ENCODE results near the gene TMEM184A. TPM values are rescaled to one million over a fixed set of nuclear protein-coding genes. Genes with fewer than 3 reads are reported as not detected.

TMEM184A gene
- polyA plus RNA-seq, 1 donor from 2014 or later = 0.08 TPM

DNA sequence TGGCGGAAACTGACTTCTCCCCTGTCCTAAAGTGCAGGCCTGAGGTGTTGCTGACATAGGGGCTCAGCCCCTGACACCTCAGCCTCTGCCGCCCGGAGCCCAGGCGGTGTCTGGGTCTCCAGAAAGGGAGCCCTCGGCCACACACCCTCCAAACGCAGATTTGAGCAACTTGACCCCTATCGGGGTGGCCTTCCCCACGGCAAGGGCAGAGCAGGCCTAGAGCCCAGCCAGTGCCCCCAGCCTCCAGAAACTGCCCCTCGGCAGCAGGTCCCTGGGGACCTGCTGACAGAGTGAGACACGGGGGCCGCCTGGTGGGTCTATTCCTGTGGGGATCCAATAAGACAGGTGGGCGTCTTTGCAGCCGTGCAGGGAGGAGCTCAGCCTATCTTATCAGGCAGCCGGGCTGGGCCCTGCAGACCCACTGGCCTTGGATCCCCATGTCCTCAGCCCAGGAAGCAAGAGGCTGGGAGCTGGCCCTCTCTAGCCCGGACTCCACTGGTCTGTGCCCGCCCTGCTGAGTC lies 11.0 kb downstream of the TMEM184A start:
- Mint-ChIP-seq H3K9me3 (no peaks in the 10 kb centered on the region), H3K36me3 (no peaks in the 10 kb centered on the region), H3K4me1 (peaks cover 0 to 5% (median 0%) of the 10 kb centered on the region in 3 donors), H3K27ac (no peak overlapping the region), H3K27me3 (no peaks in the 10 kb centered on the region), H3K4me3 (no peak overlapping the region)

DNA sequence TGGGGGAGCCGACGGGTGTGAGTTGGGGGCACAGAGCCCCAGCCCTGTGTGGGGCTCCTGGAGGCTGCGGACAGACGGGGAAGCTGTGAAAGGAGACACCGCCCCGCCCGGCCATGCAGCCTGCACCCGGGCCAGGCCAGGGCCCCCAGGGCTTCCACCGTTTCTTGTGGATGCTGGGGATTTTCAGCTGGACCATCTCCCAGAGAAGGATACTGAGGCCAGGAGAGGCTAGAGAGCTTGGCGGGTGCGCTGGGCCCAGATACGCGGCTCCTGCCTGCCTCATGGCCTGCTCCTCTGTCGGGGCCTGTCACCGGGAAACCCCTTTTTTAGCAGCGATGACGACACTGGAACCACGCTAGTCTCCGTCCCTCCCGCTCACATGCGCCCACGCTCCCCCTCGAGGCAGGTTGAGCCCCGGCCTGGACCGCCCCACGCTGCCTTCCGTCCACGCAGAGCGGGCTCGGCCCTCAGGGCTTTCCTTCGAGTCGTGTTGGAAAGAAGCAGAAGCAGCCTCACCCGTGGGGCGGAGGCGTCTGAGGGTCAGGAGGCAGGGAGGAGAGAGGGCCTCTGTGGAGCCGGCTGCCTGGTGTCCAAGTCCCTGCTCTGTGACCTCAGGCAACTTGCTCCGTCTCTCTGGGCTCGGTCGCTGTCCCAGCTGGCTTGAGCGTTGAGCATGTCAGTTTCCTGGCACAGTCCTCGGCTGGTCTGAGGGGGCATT lies 11.7 kb downstream of the TMEM184A start:
- Mint-ChIP-seq H3K4me3 (no peak overlapping the region), H3K27ac (no peak overlapping the region), H3K36me3 (no peaks in the 10 kb centered on the region), H3K27me3 (no peaks in the 10 kb centered on the region), H3K9me3 (no peaks in the 10 kb centered on the region), H3K4me1 (peaks cover 0 to 5% (median 0%) of the 10 kb centered on the region in 3 donors)

DNA sequence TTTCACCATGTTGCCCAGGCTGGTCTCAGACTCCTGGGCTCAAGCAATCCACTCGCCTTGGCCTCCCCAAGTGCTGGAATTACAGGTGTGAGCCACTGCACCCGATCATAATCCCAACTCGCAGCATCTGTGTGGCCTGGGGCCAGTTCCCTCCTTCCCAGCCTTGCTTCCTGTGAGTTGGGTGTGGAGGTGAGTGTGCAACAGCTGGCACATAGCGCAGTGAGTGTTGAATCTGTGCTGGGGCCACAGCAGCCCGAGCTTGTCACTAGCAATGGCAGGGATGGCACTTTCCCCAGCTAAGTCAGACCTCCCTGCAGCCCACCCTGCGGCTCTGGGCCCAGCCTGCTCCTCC lies 12.2 kb downstream of the TMEM184A start:
- Mint-ChIP-seq H3K9me3 (no peaks in the 10 kb centered on the region), H3K27ac (no peak overlapping the region), H3K36me3 (no peaks in the 10 kb centered on the region), H3K27me3 (no peaks in the 10 kb centered on the region), H3K4me1 (peaks cover 0 to 3% (median 0%) of the 10 kb centered on the region in 3 donors), H3K4me3 (no peak overlapping the region)

DNA sequence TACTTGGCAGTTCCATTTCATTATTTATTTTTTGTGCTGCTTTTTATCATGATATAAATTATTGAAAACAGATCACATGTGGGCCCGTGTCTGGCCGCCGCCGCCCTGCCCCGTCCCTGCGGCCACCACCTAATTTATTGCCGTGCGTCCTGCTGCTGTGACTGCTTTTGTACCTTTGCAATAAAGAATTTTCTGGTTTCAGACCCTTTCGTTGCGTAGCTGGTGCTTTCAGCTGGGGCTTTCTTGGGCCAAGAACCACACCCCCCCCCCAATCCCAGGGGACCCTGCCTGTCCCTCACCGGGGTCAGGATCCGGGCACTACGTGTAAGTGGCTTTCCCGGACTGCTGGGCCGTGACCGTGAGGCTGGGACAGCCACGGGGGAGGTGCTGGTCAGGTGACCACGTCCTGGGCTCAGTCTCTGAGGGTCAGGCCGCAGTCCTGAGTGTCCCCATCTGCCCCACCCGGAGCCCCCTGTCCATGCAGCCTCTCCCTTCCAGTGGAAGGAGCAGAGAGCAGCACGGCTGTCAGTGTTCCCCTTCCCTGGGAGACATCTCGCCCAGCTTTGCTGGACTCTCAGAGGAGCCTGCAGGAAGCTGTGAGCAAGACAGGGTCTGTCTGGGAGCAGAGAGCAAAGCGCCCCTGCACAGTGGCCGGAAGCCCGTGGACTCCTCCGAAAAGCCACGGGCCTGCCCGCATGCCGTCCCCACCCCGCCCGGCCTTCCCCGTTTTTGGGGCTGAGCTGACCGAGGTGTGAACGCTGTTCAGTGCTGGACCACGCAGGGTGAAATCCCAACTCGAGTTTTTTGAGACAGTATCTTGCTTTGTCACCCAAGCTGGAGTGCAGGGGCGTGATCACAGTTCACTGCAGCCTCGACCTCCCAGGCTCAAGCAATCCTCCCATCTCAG lies 12.9 kb downstream of the TMEM184A start:
- peak overlapping the region in 1 of 4 donors; percentile 27 for H3K4me3 Mint-ChIP-seq
- H3K27ac Mint-ChIP-seq = peak overlapping the region in 1 of 3 donors; percentile 59
- H3K36me3 Mint-ChIP-seq = no peaks in the 10 kb centered on the region
- no peaks in the 10 kb centered on the region for H3K4me1 Mint-ChIP-seq
- H3K9me3 Mint-ChIP-seq = no peaks in the 10 kb centered on the region
- no peaks in the 10 kb centered on the region for H3K27me3 Mint-ChIP-seq

DNA sequence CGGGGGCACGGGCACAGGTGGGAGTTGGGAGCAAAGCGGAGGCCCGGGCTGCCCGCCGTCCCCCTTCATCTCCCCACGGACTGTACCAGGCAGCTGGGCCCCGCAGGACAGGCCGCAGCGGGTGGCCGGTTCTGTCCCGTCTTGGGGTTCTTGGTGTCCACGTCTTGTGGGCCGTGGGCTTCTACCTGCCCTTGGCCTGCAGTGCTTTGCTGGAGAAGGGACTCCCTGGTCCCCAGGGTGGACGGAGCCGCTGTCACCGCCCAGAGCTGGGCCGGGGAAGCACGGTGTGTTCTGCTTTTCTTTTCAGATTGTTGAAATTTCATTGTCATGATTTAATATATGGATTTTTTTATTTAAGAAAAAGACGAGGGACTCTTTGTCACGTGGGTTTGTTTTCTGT lies 13.7 kb downstream of the TMEM184A start:
- Mint-ChIP-seq H3K27me3 (no peaks in the 10 kb centered on the region), H3K9me3 (no peaks in the 10 kb centered on the region), H3K27ac (peak overlapping the region in 2 of 3 donors; percentile 59 to 73), H3K4me1 (no peaks in the 10 kb centered on the region), H3K36me3 (no peaks in the 10 kb centered on the region), H3K4me3 (no peak overlapping the region)

DNA sequence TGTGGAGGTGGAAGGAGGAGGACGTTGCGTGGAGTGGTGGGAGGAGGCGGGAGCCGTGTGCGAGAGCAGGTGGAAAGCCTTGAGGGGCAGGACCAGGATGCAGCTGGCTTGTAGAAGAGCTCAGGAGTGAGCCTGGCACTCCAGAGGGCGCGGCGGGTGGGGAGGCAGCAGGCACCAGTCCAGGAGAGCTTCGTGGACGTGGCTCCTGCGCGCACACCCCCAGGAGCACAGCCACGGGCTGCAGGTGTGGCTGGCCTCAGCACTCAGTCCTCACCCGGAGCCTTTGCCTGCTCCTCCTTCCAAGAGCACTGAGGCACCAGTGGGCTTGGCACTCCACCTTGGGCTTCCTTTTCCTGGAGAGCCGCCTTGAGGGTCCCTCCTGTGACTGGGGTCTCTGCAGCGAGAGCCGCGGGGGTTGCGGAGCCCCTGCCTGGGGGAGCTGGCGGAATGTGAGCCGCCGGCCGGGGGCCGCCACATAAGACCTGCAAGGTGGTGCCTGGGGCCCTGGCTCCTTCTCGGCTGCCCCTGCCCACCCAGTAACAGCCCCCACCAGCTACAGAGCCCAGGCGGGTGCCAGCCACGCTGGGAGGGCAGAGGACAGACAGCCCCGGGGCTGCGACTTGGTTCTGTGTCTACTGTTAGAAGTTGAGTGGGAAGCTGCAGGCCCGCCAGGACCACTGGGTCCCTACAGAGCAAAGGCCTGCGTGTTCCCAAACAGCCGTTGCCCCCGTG lies 14.4 kb downstream of the TMEM184A start:
- Mint-ChIP-seq H3K27ac (peak overlapping the region in 1 of 3 donors; percentile 59), H3K9me3 (no peaks in the 10 kb centered on the region), H3K4me1 (no peaks in the 10 kb centered on the region), H3K4me3 (no peak overlapping the region), H3K36me3 (no peaks in the 10 kb centered on the region), H3K27me3 (no peaks in the 10 kb centered on the region)

DNA sequence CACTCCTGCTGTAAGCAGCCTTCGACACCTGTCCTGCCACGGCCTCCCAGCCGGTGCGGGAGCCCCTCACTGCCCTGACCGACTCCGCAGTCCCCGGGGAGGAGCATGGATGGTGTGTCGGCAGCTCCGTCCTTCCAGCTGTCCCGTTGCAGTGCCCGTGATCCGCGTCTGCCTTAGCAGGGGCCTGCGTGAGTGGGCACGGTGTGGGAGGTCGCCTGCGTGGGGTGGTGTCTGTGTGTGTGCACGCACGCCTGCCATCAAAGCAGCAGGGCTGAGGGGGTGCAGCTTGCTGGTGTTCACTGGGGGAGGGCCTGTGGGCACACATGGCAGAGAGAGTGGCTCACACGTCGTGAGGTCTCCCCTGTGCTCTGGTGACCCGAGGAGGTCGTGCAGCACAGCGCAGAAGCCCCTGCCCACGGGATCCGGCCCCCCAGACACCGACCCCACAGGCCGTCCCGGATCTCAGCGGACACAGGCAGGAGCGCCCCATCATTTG lies 15.2 kb downstream of the TMEM184A start:
- no peaks in the 10 kb centered on the region for H3K27me3 Mint-ChIP-seq
- H3K4me1 Mint-ChIP-seq = no peaks in the 10 kb centered on the region
- no peak overlapping the region for H3K4me3 Mint-ChIP-seq
- no peaks in the 10 kb centered on the region for H3K9me3 Mint-ChIP-seq
- peak overlapping the region in 2 of 3 donors; percentile 39 to 78 for H3K27ac Mint-ChIP-seq
- no peaks in the 10 kb centered on the region for H3K36me3 Mint-ChIP-seq

DNA sequence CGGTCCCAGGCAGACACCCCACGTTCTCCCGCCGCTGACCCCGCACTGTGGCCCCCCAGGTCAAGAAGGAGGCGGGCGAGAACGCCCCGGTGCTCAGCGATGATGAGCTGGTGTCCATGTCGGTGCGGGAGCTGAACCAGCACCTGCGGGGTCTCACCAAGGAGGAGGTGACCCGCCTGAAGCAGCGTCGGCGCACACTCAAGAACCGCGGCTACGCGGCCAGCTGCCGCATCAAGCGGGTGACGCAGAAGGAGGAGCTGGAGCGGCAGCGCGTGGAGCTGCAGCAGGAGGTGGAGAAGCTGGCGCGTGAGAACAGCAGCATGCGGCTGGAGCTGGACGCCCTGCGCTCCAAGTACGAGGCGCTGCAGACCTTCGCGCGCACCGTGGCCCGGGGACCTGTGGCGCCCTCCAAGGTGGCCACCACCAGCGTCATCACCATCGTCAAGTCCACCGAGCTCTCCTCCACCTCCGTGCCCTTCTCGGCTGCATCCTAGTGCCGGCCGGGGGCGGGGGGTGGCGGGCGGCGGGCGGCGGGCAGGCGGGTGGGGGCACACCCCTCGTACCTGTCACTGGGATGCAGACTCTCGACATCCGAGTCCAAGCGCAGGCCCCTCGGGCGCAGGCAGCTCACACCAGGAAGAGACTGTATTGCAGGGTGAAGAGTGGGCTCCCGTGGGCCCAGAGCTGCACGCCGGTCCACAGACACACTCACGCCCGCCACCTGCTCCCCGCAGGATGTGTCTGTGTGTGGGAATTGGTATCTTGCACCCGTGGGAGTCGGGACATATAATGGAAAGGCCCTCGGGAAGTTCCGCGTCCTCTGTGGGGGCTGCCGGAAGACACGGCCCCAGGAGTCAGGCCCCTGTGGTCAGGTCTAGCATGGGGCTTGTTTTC lies 15.9 kb downstream of the TMEM184A start:
- Mint-ChIP-seq H3K27me3 (no peaks in the 10 kb centered on the region), H3K27ac (peak overlapping the region in 2 of 3 donors; percentile 39 to 78), H3K36me3 (no peaks in the 10 kb centered on the region), H3K4me1 (no peaks in the 10 kb centered on the region), H3K4me3 (no peak overlapping the region), H3K9me3 (no peaks in the 10 kb centered on the region)

DNA sequence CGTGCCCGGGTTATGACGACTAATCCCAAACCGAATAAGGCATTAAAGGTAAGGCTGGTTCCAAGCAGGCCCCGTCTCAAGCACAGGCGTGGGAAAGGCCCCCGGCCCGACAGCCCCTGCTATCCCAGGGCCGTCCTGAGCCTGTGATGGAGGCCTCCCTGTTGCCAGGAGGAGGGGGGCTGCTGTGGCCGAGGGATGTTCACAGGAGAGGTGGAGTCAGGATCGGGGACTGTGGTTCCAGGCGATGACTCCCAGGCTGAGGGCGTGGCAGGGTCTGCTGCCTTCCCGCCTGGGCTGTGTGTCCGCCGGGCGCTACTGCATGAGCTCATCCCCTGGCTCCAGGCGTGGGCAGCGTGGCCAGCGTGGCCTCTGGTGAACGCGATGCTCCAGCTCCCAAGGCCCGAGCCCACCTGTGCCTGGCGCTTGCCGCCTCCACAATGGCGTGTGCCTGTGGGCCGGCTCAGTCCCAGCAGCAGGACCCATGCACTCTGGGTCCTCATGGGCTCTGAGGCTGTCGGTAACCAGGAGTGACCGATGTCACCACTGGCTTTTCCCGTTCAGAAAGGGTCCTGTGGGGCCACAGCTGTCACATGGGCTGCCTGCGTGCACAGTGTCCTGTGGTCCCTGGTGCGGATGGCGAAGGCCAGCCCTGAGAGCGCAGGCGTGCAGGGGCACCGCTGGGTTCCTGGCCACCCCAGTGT lies 16.7 kb downstream of the TMEM184A start:
- no peak overlapping the region for H3K4me3 Mint-ChIP-seq
- no peaks in the 10 kb centered on the region for H3K27me3 Mint-ChIP-seq
- peak overlapping the region in 2 of 3 donors; percentile 48 to 78 for H3K27ac Mint-ChIP-seq
- H3K4me1 Mint-ChIP-seq = no peaks in the 10 kb centered on the region
- H3K36me3 Mint-ChIP-seq = no peaks in the 10 kb centered on the region
- no peaks in the 10 kb centered on the region for H3K9me3 Mint-ChIP-seq

DNA sequence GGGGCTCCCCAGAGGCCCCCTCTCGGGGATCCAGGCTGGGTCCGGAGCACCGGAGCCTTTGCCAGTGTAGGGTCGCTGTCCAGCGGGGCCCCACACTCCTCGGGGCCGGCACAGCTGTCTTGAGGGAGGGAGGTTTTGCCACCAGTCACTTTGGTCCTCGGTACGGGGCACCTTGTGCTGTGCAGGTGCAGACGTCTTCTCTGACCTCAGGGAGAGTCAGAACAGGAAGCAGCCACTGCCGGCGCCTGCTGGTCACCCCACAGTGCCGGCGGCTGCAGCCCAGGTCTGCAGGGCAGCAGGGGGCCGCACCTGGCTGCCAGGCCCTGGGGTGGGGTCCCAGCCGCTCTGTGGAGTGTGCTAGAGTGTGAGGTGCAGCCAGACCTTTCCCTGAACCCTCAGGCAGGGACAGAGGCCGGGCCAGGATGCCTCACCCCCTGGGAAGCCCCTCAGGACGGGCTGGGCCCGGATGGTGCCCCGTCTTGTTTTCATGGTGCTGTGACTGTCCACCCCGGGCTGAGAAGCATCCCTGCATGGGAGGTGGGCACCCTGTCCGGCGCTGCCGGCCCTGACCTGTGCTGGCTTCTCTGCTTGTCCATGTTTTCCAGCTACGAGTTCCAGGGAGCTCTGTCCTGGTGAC lies 17.3 kb downstream of the TMEM184A start:
- no peak overlapping the region for H3K4me3 Mint-ChIP-seq
- H3K36me3 Mint-ChIP-seq = no peaks in the 10 kb centered on the region
- H3K27me3 Mint-ChIP-seq = no peaks in the 10 kb centered on the region
- peak overlapping the region in 1 of 3 donors; percentile 48 for H3K27ac Mint-ChIP-seq
- no peaks in the 10 kb centered on the region for H3K9me3 Mint-ChIP-seq
- H3K4me1 Mint-ChIP-seq = peaks cover 0 to 1% (median 1%) of the 10 kb centered on the region in 3 donors

DNA sequence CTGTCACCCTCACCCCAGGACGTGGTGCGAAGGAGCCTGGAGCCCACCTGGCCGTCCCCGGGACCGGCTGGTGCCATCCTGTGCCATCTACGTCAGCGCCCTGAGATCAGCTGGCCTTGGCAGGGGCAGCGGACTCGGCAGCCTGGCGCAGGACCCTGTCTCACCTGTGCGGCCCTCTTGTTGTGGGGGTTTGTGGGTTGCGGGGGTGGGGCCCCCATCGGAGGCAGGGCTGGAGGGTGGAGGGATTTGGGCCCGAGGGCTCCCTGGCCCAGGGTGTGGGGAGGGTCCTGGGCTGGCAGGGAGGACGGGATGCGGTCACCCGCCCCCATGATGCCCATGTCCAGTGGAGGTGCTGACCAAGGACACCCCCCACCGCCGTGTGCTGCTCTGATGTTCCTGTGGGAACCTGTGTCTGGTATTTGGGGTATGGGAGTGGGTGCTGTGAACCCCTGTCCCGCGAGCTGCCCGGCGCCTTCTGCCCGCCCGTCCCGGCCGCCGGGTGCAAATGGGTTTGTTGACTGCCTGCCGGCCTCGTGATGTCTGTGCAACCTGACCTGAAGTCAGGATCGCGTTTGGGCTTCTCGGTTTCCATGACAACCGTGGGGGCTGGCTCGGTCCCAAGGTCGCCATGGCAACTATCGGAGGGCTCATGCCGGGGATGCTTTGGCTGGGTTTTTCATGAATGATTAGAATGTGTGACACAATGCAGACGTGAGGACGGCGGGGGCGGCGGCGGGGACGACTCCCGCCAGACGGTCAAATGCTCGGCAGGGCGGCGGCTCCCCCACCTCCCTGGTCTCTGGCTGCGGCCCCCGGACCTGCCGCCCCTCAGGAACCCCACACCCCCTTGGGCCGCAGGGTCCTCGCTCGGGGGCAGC lies 18.2 kb downstream of the TMEM184A start:
- H3K4me1 Mint-ChIP-seq = peaks cover 5 to 10% (median 9%) of the 10 kb centered on the region in 3 donors
- H3K36me3 Mint-ChIP-seq = no peaks in the 10 kb centered on the region
- H3K27me3 Mint-ChIP-seq = no peaks in the 10 kb centered on the region
- no peaks in the 10 kb centered on the region for H3K9me3 Mint-ChIP-seq
- peak overlapping the region in 1 of 3 donors; percentile 71 for H3K27ac Mint-ChIP-seq
- H3K4me3 Mint-ChIP-seq = peak overlapping the region in 2 of 4 donors; percentile 52 to 61

DNA sequence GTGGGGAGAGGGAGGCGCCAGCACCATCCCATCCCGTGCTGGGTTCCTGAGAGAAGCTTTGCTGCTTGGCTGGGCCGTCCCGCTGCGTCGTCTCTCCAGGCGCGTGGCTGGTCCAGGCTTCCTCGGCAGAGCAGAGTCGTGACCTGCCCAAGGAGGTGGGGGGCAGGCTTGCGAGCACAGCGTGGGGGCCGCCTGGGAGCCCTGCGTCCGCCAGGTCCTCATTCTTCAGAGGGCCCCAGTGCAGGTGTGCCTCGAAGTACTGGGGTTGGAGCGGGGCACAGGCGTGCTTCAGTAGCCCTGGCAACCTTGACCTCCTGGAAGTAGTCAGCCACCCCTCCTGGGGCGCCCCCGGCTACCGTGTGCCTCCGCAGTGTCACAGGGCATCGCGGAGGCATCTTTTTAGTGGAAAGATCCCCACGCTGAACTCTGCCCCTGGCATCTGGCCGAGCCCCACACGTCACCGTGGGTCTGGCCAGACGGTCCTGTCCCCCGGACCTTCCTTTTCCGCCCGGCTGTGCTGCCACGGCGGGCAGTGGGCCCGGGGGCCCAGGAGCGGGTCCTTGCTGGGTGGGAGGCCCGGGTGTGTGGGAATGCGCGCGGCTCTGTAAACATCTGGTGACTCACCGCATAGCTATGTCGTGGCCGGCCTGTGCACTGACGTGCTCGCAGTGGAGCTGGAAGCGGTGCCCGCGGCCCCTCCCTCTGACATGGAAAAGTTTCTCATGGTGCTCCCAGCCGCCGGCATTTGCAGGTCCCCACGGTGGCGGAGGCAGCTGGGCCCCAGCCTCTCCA lies 19.1 kb downstream of the TMEM184A start:
- no peaks in the 10 kb centered on the region for H3K9me3 Mint-ChIP-seq
- peak overlapping the region in 2 of 4 donors; percentile 33 to 61 for H3K4me3 Mint-ChIP-seq
- H3K27ac Mint-ChIP-seq = peak overlapping the region in 1 of 3 donors; percentile 82
- H3K27me3 Mint-ChIP-seq = no peaks in the 10 kb centered on the region
- H3K4me1 Mint-ChIP-seq = peaks cover 12 to 19% (median 13%) of the 10 kb centered on the region in 3 donors
- H3K36me3 Mint-ChIP-seq = no peaks in the 10 kb centered on the region

Measured in IgD-negative memory B cell (primary cell).